GM21619 (cell line): ENCODE measurements around the gene KLC4.

Experiments
- ATAC-seq: cut with Tn5 transposase; IDR thresholded peaks from one replicate; pipeline ENCODE4 v1.9.1; 2021; ENCODE audit not compliant: unreplicated experiment

The KLC4 gene

GRCh38 chr6:43122146-43122545 lies 62.7 kb downstream of the KLC4 start:
- no peak for ATAC-seq

- no peak for ATAC-seq
Observed at GRCh38 chr6:43123461-43124314, 64.3 kb downstream of the KLC4 start.

GRCh38 chr6:43124481-43124880 lies 65.0 kb downstream of the KLC4 start:
- no peak for ATAC-seq
